ENCODE measurements around the gene DDX47.
"Not testable (repeated sequence)": the region's sequence is repeated elsewhere in the genome, so short reads cannot be mapped to it uniquely, and the experiment has no call there.

The DDX47 gene

GRCh38 chr12:12837813-12838153 is 24.6 kb downstream of the DDX47 start:
- H3K4me2 ChIP-seq (ENCODE audit: low read length) = no peak overlapping the region
- peaks cover 14% of the 10 kb centered on the region for H3K36me3 ChIP-seq (ENCODE audit: insufficient read depth, low read length)
- H3K27ac ChIP-seq (ENCODE audit: low read depth, low read length, poor library complexity, severe bottlenecking) = no peak overlapping the region
- peaks cover 6% of the 10 kb centered on the region for H3K9me3 ChIP-seq (ENCODE audit: low read length)
- no peaks in the 10 kb centered on the region for H4K20me1 ChIP-seq (ENCODE audit: insufficient read depth, low read length)
- TF ChIP-seq CTCF (IDR thresholded peaks at IDR 0.05; ENCODE audit: low read length) (no peak), EZH2 (IDR thresholded peaks at IDR 0.05; ENCODE audit: borderline replicate concordance, low read length) (no peak)
- H3K27me3 ChIP-seq (ENCODE audit: insufficient read depth, low read length) = no peaks in the 10 kb centered on the region
- no peak overlapping the region for H3K9ac ChIP-seq (ENCODE audit: low read length)
- H3F3A ChIP-seq (ENCODE audit: insufficient read depth, low read length) = 0 out of 2 replicates have a peak, but pooled peaks cover 3% of the 10 kb centered on the region
- no peaks in the 10 kb centered on the region for H3K9me2 ChIP-seq (ENCODE audit: low read depth, low read length)
- no peak overlapping the region for H2AFZ ChIP-seq (ENCODE audit: low read length)
- H3K4me1 ChIP-seq (ENCODE audit: insufficient read depth, low read length, severe bottlenecking) = peaks cover 14% of the 10 kb centered on the region
- no peaks in the 10 kb centered on the region for H3K79me2 ChIP-seq (ENCODE audit: insufficient read depth, low read length)
- H3K4me3 ChIP-seq (ENCODE audit: low read depth, low read length, poor library complexity, severe bottlenecking) = no peak overlapping the region

GRCh38 chr12:12839003-12839395 is 25.9 kb downstream of the DDX47 start:
- peaks cover 2% of the 10 kb centered on the region; the same call in 1 of the 2 replicates for H3K36me3 ChIP-seq (ENCODE audit: insufficient read depth, low read length)
- peaks cover 11% of the 10 kb centered on the region for H3K4me1 ChIP-seq (ENCODE audit: insufficient read depth, low read length, severe bottlenecking)
- 0 out of 2 replicates have a peak, but pooled peaks cover 1% of the 10 kb centered on the region for H3F3A ChIP-seq (ENCODE audit: insufficient read depth, low read length)
- no peak overlapping the region for H3K4me2 ChIP-seq (ENCODE audit: low read length)
- H3K27me3 ChIP-seq (ENCODE audit: insufficient read depth, low read length) = no peaks in the 10 kb centered on the region
- no peak overlapping the region for H3K27ac ChIP-seq (ENCODE audit: low read depth, low read length, poor library complexity, severe bottlenecking)
- no peaks in the 10 kb centered on the region for H3K9me3 ChIP-seq (ENCODE audit: low read length)
- TF ChIP-seq CTCF (IDR thresholded peaks at IDR 0.05; ENCODE audit: low read length) = no peak
- TF ChIP-seq EZH2 (IDR thresholded peaks at IDR 0.05; ENCODE audit: borderline replicate concordance, low read length) = no peak
- H3K9me2 ChIP-seq (ENCODE audit: low read depth, low read length) = no peaks in the 10 kb centered on the region
- H3K9ac ChIP-seq (ENCODE audit: low read length) = no peak overlapping the region
- H3K4me3 ChIP-seq (ENCODE audit: low read depth, low read length, poor library complexity, severe bottlenecking) = no peak overlapping the region
- H3K79me2 ChIP-seq (ENCODE audit: insufficient read depth, low read length) = no peaks in the 10 kb centered on the region
- no peak overlapping the region for H2AFZ ChIP-seq (ENCODE audit: low read length)
- H4K20me1 ChIP-seq (ENCODE audit: insufficient read depth, low read length) = no peaks in the 10 kb centered on the region

- H3K4me1 ChIP-seq (ENCODE audit: insufficient read depth, low read length, severe bottlenecking); H3F3A ChIP-seq (ENCODE audit: insufficient read depth, low read length): not testable (repeated sequence)
Measured at GRCh38 chr12:12839439-12839838, 26.3 kb downstream of the DDX47 start.

GRCh38 chr12:12839873-12840579 is 26.9 kb downstream of the DDX47 start:
- H3K36me3 ChIP-seq (ENCODE audit: insufficient read depth, low read length) = no peaks in the 10 kb centered on the region

More at GRCh38 chr12:12839439-12839838, 26.3 kb downstream of the DDX47 start:
- not testable (repeated sequence) for H3K9me3 ChIP-seq (ENCODE audit: low read length); H3K9me2 ChIP-seq (ENCODE audit: low read depth, low read length); H4K20me1 ChIP-seq (ENCODE audit: insufficient read depth, low read length); H3K4me2 ChIP-seq (ENCODE audit: low read length); H3K4me3 ChIP-seq (ENCODE audit: low read depth, low read length, poor library complexity, severe bottlenecking); H3K27me3 ChIP-seq (ENCODE audit: insufficient read depth, low read length); H3K27ac ChIP-seq (ENCODE audit: low read depth, low read length, poor library complexity, severe bottlenecking); H2AFZ ChIP-seq (ENCODE audit: low read length); H3K79me2 ChIP-seq (ENCODE audit: insufficient read depth, low read length); H3K36me3 ChIP-seq (ENCODE audit: insufficient read depth, low read length); H3K9ac ChIP-seq (ENCODE audit: low read length)

More at GRCh38 chr12:12839873-12840579, 26.9 kb downstream of the DDX47 start:
- Histone ChIP-seq H2AFZ (ENCODE audit: low read length) (no peak overlapping the region), H3K4me3 (ENCODE audit: low read depth, low read length, poor library complexity, severe bottlenecking) (no peak overlapping the region), H4K20me1 (ENCODE audit: insufficient read depth, low read length) (no peaks in the 10 kb centered on the region), H3K79me2 (ENCODE audit: insufficient read depth, low read length) (no peaks in the 10 kb centered on the region), H3K9ac (ENCODE audit: low read length) (no peak overlapping the region), H3K27me3 (ENCODE audit: insufficient read depth, low read length) (no peaks in the 10 kb centered on the region), H3F3A (ENCODE audit: insufficient read depth, low read length) (no peaks in the 10 kb centered on the region), H3K4me2 (ENCODE audit: low read length) (no peak overlapping the region), H3K9me2 (ENCODE audit: low read depth, low read length) (no peaks in the 10 kb centered on the region), H3K9me3 (ENCODE audit: low read length) (no peaks in the 10 kb centered on the region), H3K4me1 (ENCODE audit: insufficient read depth, low read length, severe bottlenecking) (peaks cover under 1% of the 10 kb centered on the region), H3K27ac (ENCODE audit: low read depth, low read length, poor library complexity, severe bottlenecking) (no peak overlapping the region)
- TF ChIP-seq EZH2 (IDR thresholded peaks at IDR 0.05; ENCODE audit: borderline replicate concordance, low read length) (no peak), CTCF (IDR thresholded peaks at IDR 0.05; ENCODE audit: low read length) (no peak)

All from OCI-LY1 (cell line).